Measurements from ENCODE around the gene BOC.

GRCh38 chr3:113167825-113168801 is 43.2 kb upstream of the BOC start:
- TF ChIP-seq POLR2AphosphoS5 (IDR thresholded peaks at IDR 0.05), result no peak
- no peak for TF ChIP-seq CTCF (IDR thresholded peaks at IDR 0.05; ENCODE audit: poor library complexity, severe bottlenecking)
- no peak for TF ChIP-seq TAF1 (IDR thresholded peaks at IDR 0.05; ENCODE audit: low read depth)
- no peak for TF ChIP-seq EZH2 (IDR thresholded peaks at IDR 0.05; ENCODE audit: borderline replicate concordance, insufficient read depth, low read length, poor library complexity, severe bottlenecking)
- no peak for TF ChIP-seq EP300 (conservative IDR thresholded peaks at IDR 0.05; ENCODE audit: poor library complexity, severe bottlenecking)

All from neural cell (in vitro differentiated cells).